SIG-M5 treated with dmso at 0.1 percent for 504 hours (cell line): ENCODE data around the gene GCKR.

Source experiments
- DNase-seq: peaks from one replicate; lab custom pipeline; 2025; ENCODE audit not compliant: unreplicated experiment; lab: John Stamatoyannopoulos, UW

Gene GCKR

GRCh38 chr2:27572439-27572838, 75.8 kb downstream of the GCKR start:
- DNase-seq: no peak

DNA sequence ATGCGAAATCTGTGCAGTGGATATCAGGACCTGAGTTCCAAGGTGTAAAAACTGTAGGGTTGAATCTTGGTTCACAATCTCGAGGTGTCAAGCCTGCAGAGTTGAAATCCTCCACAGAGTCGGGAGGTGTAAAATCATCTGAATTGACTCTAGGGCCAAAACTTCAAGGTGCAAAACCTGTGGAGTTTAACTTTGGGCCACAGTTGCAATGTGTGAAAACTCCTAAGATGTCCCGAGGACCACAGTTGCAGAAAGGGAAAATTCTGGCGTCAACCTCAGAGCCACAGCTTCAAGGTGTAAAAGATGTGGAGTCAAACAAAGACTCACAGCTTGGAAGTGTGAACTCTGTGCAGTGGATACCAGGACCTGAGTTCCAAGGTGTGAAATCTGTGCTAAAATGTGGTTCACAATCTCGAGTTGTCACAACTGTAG, 76.4 kb downstream of the GCKR start:
- DNase-seq: no peak
